OCI-LY7 (cell line): Measurements from ENCODE around the gene TSHZ3. TPM values are rescaled to one million over a fixed set of nuclear protein-coding genes. Genes with fewer than 3 reads are reported as not detected.

Experiments used
- BruUV-seq: library from RNA; stranded (reverse); fragments of 400-500 nt; replicated peaks from 2 replicates; lab custom pipeline; 2021; lab: Mats Ljungman, UMichigan
- CTCF ChIA-PET: fragments of 300-600 bp; sonication (Branson Sonifier 250); formaldehyde crosslinking; loops from one replicate; lab custom pipeline; 2022; ENCODE audit warnings: antibody characterized with exemption; ENCODE audit not compliant: unreplicated experiment; lab: Charles Lee
- POLR2A ChIA-PET: fragments of 300-600 bp; sonication (Branson Sonifier 250); formaldehyde crosslinking; loops from one replicate; lab custom pipeline; 2022; ENCODE audit warnings: antibody characterized with exemption; lab: Charles Lee
- DNase-seq: peaks from one replicate; pipeline ENCODE4 v3.0.0-alpha.2; 2015; ENCODE audit warnings: low spot score
- H2AFZ ChIP-seq: fragments of 200-600 bp; sonication (generic), shearing (Covaris generic); 2 replicates; pipeline ENCODE4 v1.6.1; 2014; ENCODE audit warnings: mild to moderate bottlenecking, antibody characterized with exemption, low read length, moderate library complexity
- H3K27ac ChIP-seq: fragments of 200-600 bp; sonication (generic); 2 replicates; pipeline ENCODE4 v1.5.1; 2014; ENCODE audit warnings: mixed run types, low read depth, mild to moderate bottlenecking, moderate library complexity, low read length, inconsistent platforms; ENCODE audit not compliant: poor library complexity, severe bottlenecking
- H3K36me3 ChIP-seq: fragments of 200-600 bp; sonication (generic); 2 replicates; pipeline ENCODE4 v1.6.1; 2014; ENCODE audit warnings: mild to moderate bottlenecking, antibody characterized with exemption, low read length, moderate library complexity, mixed read lengths; ENCODE audit not compliant: insufficient read depth
- H3K4me1 ChIP-seq: fragments of 200-600 bp; sonication (generic); 2 replicates; pipeline ENCODE4 v1.5.1; 2014; ENCODE audit warnings: mild to moderate bottlenecking, low read length; ENCODE audit not compliant: insufficient read depth, poor library complexity, severe bottlenecking
- H3K4me2 ChIP-seq: fragments of 200-600 bp; sonication (generic); 2 replicates; pipeline ENCODE4 v1.6.1; 2014; ENCODE audit warnings: mild to moderate bottlenecking, low read length
- H3K4me3 ChIP-seq: fragments of 200-600 bp; sonication (generic); 2 replicates; pipeline ENCODE4 v1.5.1; 2014; ENCODE audit warnings: mild to moderate bottlenecking, low read depth, low read length; ENCODE audit not compliant: poor library complexity, severe bottlenecking
- H3K79me2 ChIP-seq: fragments of 200-600 bp; sonication (generic); 2 replicates; pipeline ENCODE4 v1.6.1; 2016; ENCODE audit warnings: low read depth, mild to moderate bottlenecking, low read length, moderate library complexity, mixed read lengths; ENCODE audit not compliant: insufficient read depth
- H3K9me2 ChIP-seq: fragments of 200-600 bp; sonication (generic); 2 replicates; pipeline ENCODE4 v1.6.1; 2016; ENCODE audit warnings: mild to moderate bottlenecking, low read length, mixed read lengths; ENCODE audit not compliant: insufficient read depth
- H3K9me3 ChIP-seq: fragments of 200-600 bp; sonication (generic); 2 replicates; pipeline ENCODE4 v1.6.1; 2014; ENCODE audit warnings: mild to moderate bottlenecking, mixed run types, low read length, mixed read lengths
- H4K20me1 ChIP-seq: fragments of 200-600 bp; sonication (generic); 2 replicates; pipeline ENCODE4 v1.6.1; 2014; ENCODE audit warnings: mild to moderate bottlenecking, antibody characterized with exemption, low read length, moderate library complexity, mixed read lengths; ENCODE audit not compliant: insufficient read depth
- CTCF ChIP-seq: fragments of 200-600 bp; sonication (generic); conservative IDR thresholded peaks from 2 replicates; pipeline ENCODE4 v1.5.1; 2014; ENCODE audit warnings: mild to moderate bottlenecking, antibody characterized with exemption, low read length, moderate library complexity, mixed read lengths
- EZH2phosphoT487 ChIP-seq: fragments of 200-600 bp; sonication (generic); IDR thresholded peaks from 2 replicates; pipeline ENCODE4 v1.6.1; 2018; ENCODE audit warnings: low read depth, borderline replicate concordance, mild to moderate bottlenecking, mixed run types, antibody characterized with exemption, low read length, moderate library complexity, mixed read lengths
- intact Hi-C: fragments of 100-400 bp; cut with micrococcal nuclease; formaldehyde crosslinking; loops from one replicate; pipeline ENCODE4 v1.10.0; 2022; ENCODE audit not compliant: unreplicated experiment
- total RNA-seq, 2 experiments: library from RNA; depleted of rRNA in 1 of 2; stranded (reverse); fragments of >200 nt in 1 of 2; shearing (Covaris generic) in 1 of 2; gene quantifications; 2 replicates each; pipeline ENCODE4 v1.2.3, GENCODE V29; 2014 to 2022

The TSHZ3 gene
- total RNA-seq, 2 experiments from 2014 or later: not detected

- CTCF ChIA-PET: no interaction called here
- H4K20me1 ChIP-seq: no peaks in the 10 kb centered on the region
Observed at GRCh38 chr19:31231237-31231636, 118.0 kb downstream of the TSHZ3 start.

GRCh38 chr19:31226151-31226935 lies 122.9 kb downstream of the TSHZ3 start:
- H3K79me2 ChIP-seq: no peaks in the 10 kb centered on the region
- intact Hi-C loops: no loop called here
- H3K4me3 ChIP-seq: no peak overlapping the region
- H3K4me1 ChIP-seq: no peaks in the 10 kb centered on the region
- no peak overlapping the region for H3K4me2 ChIP-seq
- DNase-seq: no peak
- ChIA-PET CTCF (no interaction called here), POLR2A (no interaction called here)
- no peak for TF ChIP-seq EZH2phosphoT487
- no peak for TF ChIP-seq CTCF
- H4K20me1 ChIP-seq: no peaks in the 10 kb centered on the region
- H3K9me3 ChIP-seq: no peaks in the 10 kb centered on the region
- no TSS peak for BruUV-seq
- H3K9me2 ChIP-seq: no peaks in the 10 kb centered on the region
- no peak overlapping the region for H2AFZ ChIP-seq
- no peak overlapping the region for H3K27ac ChIP-seq
- H3K36me3 ChIP-seq: no peaks in the 10 kb centered on the region

More at GRCh38 chr19:31231237-31231636, 118.0 kb downstream of the TSHZ3 start:
- Histone ChIP-seq H3K4me2 (no peak overlapping the region), H3K9me3 (no peaks in the 10 kb centered on the region), H3K27ac (no peak overlapping the region), H3K79me2 (no peaks in the 10 kb centered on the region), H2AFZ (no peak overlapping the region), H3K4me3 (no peak overlapping the region), H3K4me1 (no peaks in the 10 kb centered on the region), H3K9me2 (no peaks in the 10 kb centered on the region), H3K36me3 (no peaks in the 10 kb centered on the region)
- POLR2A ChIA-PET: interaction anchor here (0.7 kb wide), 1 partner anchor 8 kb away, joined by 7 read pairs; no protein-coding TSS in a partner anchor
- BruUV-seq: no TSS peak
- TF ChIP-seq CTCF: no peak
- intact Hi-C loops: no loop called here
- DNase-seq: no peak
